IPS-20b (cell line): ENCODE measurements around the gene RNF11.

Experiments used
- H3K27ac ChIP-seq: one replicate; pipeline ENCODE4 v1.5.1; 2013; ENCODE audit warnings: low read length
- H3K27me3 ChIP-seq: 2 replicates; pipeline ENCODE4 v1.6.1; 2013; ENCODE audit warnings: mild to moderate bottlenecking, low read length, inconsistent platforms; ENCODE audit not compliant: insufficient read depth
- H3K36me3 ChIP-seq: 2 replicates; pipeline ENCODE4 v1.6.1; 2013; ENCODE audit warnings: low read depth, mild to moderate bottlenecking, inconsistent platforms, low read length, moderate library complexity; ENCODE audit not compliant: insufficient read depth
- H3K4me1 ChIP-seq: 2 replicates; pipeline ENCODE4 v1.6.1; 2013; ENCODE audit warnings: mild to moderate bottlenecking, control low read depth, inconsistent platforms, low read length, moderate library complexity; ENCODE audit not compliant: insufficient read depth
- H3K4me3 ChIP-seq: 2 replicates; pipeline ENCODE4 v1.5.1; 2013; ENCODE audit warnings: mild to moderate bottlenecking, low read length, inconsistent platforms
- H3K9ac ChIP-seq: 2 replicates; pipeline ENCODE4 v1.6.1; 2013; ENCODE audit warnings: low read depth, mild to moderate bottlenecking, inconsistent platforms, low read length, moderate library complexity
- H3K9me3 ChIP-seq: 2 replicates; pipeline ENCODE4 v1.6.1; 2013; ENCODE audit warnings: mild to moderate bottlenecking, low read depth, low read length, inconsistent platforms; ENCODE audit not compliant: insufficient read depth

The RNF11 gene

DNA sequence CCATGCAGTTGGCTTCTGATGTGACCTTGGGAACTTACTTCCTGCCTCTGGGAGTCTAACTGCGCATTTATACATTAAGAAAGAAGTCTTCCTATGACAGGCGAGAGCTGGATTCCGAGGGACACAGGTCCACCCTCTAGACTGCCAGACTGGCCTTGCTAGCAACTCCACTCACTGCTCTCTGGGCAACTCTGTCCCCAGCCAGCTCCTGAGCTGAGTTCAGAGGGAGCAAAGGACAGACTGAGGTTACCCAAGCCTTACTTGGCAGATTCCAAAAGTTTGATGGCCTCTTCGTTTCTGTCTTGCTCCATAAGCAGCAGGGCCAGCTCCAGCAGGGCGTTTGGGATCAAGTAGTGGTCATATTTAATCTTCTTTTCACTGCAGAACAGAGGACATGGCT is 52.5 kb downstream of the RNF11 start:
- Histone ChIP-seq H3K9ac (no peak overlapping the region), H3K4me3 (no peak overlapping the region), H3K27ac (no peak overlapping the region), H3K4me1 (no peaks in the 10 kb centered on the region), H3K9me3 (no peaks in the 10 kb centered on the region), H3K27me3 (no peaks in the 10 kb centered on the region), H3K36me3 (no peaks in the 10 kb centered on the region)

GRCh38 chr1:51289676-51290488 is 53.8 kb downstream of the RNF11 start:
- H3K27ac ChIP-seq: no peak overlapping the region
- H3K4me1 ChIP-seq: no peaks in the 10 kb centered on the region
- H3K4me3 ChIP-seq: no peak overlapping the region
- no peaks in the 10 kb centered on the region for H3K36me3 ChIP-seq
- no peak overlapping the region for H3K9ac ChIP-seq
- no peaks in the 10 kb centered on the region for H3K27me3 ChIP-seq
- H3K9me3 ChIP-seq: no peaks in the 10 kb centered on the region

- Histone ChIP-seq H3K27ac (no peak overlapping the region), H3K4me1 (no peaks in the 10 kb centered on the region), H3K27me3 (no peaks in the 10 kb centered on the region), H3K4me3 (no peak overlapping the region), H3K9me3 (no peaks in the 10 kb centered on the region), H3K9ac (no peak overlapping the region), H3K36me3 (no peaks in the 10 kb centered on the region)
These were observed 54.4 kb downstream of the RNF11 start for GRCh38 chr1:51290489-51290847.

GRCh38 chr1:51293898-51294515 is 57.9 kb downstream of the RNF11 start:
- Histone ChIP-seq H3K27ac (no peak overlapping the region), H3K4me1 (no peaks in the 10 kb centered on the region; the same call in 1 of the 2 replicates), H3K9me3 (no peaks in the 10 kb centered on the region), H3K9ac (no peak overlapping the region), H3K4me3 (no peak overlapping the region), H3K27me3 (no peaks in the 10 kb centered on the region), H3K36me3 (no peaks in the 10 kb centered on the region)

- no peaks in the 10 kb centered on the region for H3K27me3 ChIP-seq
- no peak overlapping the region for H3K27ac ChIP-seq
- H3K4me1 ChIP-seq: no peaks in the 10 kb centered on the region; the same call in 1 of the 2 replicates
- H3K4me3 ChIP-seq: no peak overlapping the region
- no peak overlapping the region for H3K9ac ChIP-seq
- no peaks in the 10 kb centered on the region for H3K9me3 ChIP-seq
- H3K36me3 ChIP-seq: no peaks in the 10 kb centered on the region
These were observed 58.6 kb downstream of the RNF11 start for GRCh38 chr1:51294566-51295184.

GRCh38 chr1:51295926-51296325 is 59.9 kb downstream of the RNF11 start:
- Histone ChIP-seq H3K27me3 (no peaks in the 10 kb centered on the region), H3K36me3 (no peaks in the 10 kb centered on the region), H3K27ac (no peak overlapping the region)

GRCh38 chr1:51296383-51297357 is 60.6 kb downstream of the RNF11 start:
- no peaks in the 10 kb centered on the region for H3K27me3 ChIP-seq
- no peaks in the 10 kb centered on the region for H3K9me3 ChIP-seq
- no peak overlapping the region for H3K4me3 ChIP-seq
- H3K27ac ChIP-seq: no peak overlapping the region
- no peaks in the 10 kb centered on the region; the same call in 1 of the 2 replicates for H3K4me1 ChIP-seq
- H3K9ac ChIP-seq: no peak overlapping the region
- H3K36me3 ChIP-seq: no peaks in the 10 kb centered on the region

More at GRCh38 chr1:51295926-51296325, 59.9 kb downstream of the RNF11 start:
- Histone ChIP-seq H3K9ac (no peak overlapping the region), H3K9me3 (no peaks in the 10 kb centered on the region), H3K4me1 (no peaks in the 10 kb centered on the region; the same call in 1 of the 2 replicates), H3K4me3 (no peak overlapping the region)

- no peaks in the 10 kb centered on the region for H3K9me3 ChIP-seq
- no peaks in the 10 kb centered on the region for H3K36me3 ChIP-seq
- H3K27ac ChIP-seq: no peak overlapping the region
- no peak overlapping the region for H3K4me3 ChIP-seq
- no peaks in the 10 kb centered on the region for H3K27me3 ChIP-seq
- no peak overlapping the region for H3K9ac ChIP-seq
- no peaks in the 10 kb centered on the region; the same call in 1 of the 2 replicates for H3K4me1 ChIP-seq
These were observed 61.6 kb downstream of the RNF11 start for GRCh38 chr1:51297401-51298321.

DNA sequence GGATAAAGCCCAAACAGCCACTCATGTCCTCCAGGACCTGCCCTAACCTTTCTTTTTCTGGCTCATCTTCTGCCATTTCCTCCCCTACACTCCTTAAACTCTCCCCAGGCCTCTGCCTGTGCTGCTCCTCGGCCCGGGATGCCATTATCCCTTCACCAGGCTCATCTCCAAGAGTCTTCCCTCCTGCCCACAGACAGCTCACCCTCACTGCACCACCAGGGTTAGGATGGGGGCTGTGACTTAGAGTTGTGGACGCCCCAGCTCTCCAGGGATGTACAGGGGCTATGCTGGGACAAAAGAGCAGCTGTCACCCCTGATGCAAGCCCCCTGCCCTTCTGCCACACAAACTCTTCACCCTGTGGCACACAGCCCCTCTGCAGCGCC is 62.2 kb downstream of the RNF11 start:
- no peaks in the 10 kb centered on the region for H3K9me3 ChIP-seq
- H3K4me3 ChIP-seq: no peak overlapping the region
- no peaks in the 10 kb centered on the region for H3K27me3 ChIP-seq
- H3K27ac ChIP-seq: no peak overlapping the region
- no peak overlapping the region for H3K9ac ChIP-seq
- H3K4me1 ChIP-seq: no peaks in the 10 kb centered on the region; the same call in 1 of the 2 replicates
- H3K36me3 ChIP-seq: no peaks in the 10 kb centered on the region

DNA sequence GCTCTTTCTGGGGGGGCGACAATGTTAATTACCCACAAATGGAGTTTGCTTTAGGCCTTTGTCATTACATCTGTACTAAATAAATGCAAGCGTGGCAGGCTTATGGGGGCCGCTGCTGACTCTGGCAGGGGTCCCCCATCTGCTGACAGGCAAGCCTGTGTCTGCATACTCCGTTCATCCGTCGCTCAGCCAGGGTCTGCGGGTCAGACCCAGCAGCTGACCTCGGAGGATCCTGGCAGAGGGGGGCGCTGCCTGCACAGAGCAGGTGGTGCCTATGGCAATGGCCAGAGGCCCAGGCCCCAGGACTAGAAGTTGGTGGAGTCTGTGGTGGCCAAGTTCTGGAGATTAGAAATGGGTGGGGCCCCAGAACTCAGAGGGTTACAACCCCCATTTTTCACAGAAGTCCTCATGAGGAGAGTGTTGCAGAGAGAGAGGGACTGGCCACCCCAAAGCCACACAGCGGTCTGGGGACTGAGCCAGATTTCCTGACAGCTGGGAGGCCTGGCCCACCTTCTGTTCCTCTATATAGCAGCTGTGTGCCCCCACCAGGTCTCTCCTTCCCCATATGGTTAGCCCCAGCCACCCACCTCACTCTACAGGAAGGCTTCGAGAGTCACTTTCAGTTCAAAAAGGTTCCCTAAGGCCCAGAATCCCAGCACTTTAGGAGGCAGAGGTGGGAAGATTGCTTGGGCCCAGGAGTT is 63.3 kb downstream of the RNF11 start:
- Histone ChIP-seq H3K4me3 (no peak overlapping the region), H3K9ac (no peak overlapping the region), H3K27ac (no peak overlapping the region), H3K4me1 (no peaks in the 10 kb centered on the region; the same call in 1 of the 2 replicates), H3K27me3 (no peaks in the 10 kb centered on the region), H3K9me3 (no peaks in the 10 kb centered on the region), H3K36me3 (no peaks in the 10 kb centered on the region)
